GM15510 (cell line): ENCODE measurements around the gene UBALD2.

Experiments used
- POLR2A ChIP-seq: IDR thresholded peaks from 3 replicates; pipeline ENCODE4 v1.6.1; 2011; ENCODE audit warnings: borderline replicate concordance; ENCODE audit not compliant: insufficient read length; ENCODE audit errors: extremely low read depth

UBALD2 gene

DNA sequence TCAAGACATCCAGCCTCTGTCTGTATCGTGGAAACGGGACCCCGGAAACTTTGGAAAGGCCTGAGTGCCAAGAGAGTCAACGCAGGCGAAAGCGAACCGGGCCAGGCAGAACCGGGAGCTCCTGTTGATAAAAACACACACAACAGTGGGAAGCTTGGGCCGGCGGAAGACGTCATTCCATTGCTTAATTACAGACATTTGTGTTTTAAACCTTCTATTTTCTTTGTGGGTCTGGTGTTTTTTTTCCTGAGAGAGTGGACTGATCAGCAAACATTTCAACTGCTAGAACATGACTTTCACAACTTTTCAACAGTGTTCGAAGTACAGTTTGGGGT lies 24.0 kb upstream of the UBALD2 start:
- no peak for TF ChIP-seq POLR2A

DNA sequence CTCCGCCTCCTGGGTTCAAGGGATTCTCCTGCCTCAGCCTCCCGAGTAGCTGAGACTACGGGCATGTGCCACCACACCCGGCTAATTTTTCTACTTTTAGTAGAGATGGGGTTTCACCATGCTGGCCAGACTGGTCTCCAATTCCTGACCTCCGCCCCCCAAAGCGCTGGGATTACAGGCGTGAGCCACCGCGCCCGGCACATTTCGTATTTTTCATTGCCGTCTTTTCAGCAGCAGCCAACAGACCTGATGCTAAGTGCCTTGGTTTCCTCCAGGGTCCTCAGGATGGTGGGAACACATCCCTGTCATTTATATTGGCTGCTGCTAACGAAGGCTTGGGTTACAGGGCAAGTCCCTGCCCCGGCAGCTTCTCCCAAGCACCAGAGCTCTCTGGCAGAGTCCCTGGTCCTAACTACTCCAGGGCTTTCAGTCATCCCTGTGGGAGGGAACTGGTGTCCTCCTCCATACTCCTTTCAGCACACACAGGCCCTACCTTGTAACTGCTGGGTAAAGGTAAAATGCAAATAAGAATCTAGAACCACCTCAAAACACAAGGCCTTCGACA lies 23.4 kb upstream of the UBALD2 start:
- no peak for TF ChIP-seq POLR2A

DNA sequence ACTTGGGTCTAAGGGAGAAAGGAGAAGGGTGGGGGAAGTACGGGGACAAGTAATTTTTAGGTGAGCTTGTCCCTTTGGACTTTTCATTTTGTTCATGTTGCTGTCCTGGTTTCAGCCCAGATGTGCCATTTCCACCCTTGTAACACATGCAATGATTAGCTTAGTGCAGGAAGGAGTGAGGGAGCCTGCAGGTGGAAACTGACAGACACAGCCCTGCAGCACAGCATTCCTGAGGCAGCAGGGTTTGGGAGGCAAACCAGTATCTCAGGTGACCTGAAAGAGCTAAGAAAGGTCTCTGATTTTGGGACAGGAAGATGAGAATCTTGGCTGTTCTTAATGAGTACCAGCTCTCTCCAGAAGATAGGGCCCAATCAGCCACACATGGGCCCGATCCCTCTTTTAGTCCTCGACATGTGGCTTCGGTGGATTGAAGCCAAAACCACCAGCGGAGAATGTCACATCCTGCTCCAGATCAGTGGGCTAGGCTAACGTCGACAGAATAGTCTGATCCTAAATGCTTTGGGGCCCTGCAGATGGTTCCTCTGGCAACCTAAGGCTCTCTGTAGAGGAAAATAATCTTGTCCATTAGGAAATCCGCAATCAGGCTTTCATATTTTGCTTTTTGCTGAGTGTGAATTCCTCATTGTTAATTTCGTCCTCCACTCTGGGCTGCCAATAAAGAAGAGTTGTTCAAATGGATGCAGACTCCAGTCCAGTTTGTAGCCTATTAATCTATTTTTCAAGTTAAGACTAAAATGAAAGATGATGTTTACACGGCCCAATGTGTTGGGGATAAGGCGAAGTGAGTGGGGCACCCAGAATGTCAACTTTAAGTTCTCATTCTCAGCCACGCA lies 21.1 kb upstream of the UBALD2 start:
- no peak for TF ChIP-seq POLR2A

DNA sequence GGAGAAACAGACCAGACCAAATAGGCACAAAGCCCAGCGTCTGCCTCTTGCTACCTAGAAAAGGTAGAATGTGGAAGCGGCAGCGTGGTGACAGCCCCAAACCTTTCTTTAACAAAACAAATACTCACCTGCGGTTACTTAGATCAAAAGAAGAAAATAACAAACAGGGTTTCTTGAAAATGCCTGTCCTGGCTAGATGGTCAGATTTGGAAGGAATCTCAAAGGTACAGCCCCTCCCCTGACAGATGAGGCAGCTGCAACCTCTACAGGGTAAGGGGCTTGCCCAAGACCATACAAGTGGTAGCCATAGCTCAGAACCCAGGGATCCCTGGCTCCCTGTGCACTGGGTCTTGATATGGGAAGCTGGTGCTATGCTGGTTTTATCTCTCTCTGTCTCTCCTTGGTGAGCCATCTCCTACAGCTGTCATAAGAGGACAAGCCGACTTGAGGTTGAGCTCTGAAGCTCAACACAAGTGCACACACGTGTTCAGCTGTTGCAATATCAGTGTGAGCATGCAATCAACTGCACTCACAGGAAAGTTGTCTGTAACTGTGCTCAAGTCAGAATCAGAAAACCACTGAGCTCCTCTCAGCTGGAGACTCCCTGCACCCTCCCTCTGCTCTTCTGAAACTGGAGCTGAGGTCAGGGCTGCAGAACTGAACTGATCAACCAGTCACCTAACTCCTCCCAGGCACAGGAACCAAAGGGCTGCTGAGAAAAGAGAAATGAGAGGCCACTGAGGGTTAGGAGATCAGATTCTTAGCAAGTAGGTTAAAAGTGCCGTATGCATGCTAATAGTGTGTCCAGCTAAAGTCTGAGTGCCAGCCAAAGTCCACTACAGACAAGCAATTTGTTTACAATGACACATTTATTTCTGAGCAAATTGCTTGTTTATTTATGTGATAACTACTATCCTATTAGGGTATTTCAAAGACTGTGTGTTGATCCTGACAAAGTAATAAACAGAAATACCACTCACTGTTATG lies 18.8 kb upstream of the UBALD2 start:
- peak; percentile 50 for TF ChIP-seq POLR2A

DNA sequence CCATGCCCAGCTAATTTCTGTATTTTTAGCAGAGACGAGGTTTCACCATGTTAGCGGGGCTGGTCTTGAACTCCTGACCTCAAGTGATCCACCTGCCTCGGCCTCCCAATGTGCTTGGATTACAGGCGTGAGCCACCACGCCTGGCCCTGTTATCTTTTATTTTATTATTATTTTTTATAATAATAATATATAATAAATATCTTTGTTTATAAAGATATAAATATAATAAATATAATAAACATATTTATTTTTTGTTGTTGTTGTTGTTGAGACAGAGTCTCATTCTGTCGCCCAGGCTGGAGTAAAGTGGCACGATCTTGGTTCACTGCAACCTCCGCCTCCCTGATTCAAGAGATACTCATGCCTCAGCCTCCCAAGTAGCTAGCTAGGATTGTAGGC lies 17.8 kb upstream of the UBALD2 start:
- TF ChIP-seq POLR2A = no peak

DNA sequence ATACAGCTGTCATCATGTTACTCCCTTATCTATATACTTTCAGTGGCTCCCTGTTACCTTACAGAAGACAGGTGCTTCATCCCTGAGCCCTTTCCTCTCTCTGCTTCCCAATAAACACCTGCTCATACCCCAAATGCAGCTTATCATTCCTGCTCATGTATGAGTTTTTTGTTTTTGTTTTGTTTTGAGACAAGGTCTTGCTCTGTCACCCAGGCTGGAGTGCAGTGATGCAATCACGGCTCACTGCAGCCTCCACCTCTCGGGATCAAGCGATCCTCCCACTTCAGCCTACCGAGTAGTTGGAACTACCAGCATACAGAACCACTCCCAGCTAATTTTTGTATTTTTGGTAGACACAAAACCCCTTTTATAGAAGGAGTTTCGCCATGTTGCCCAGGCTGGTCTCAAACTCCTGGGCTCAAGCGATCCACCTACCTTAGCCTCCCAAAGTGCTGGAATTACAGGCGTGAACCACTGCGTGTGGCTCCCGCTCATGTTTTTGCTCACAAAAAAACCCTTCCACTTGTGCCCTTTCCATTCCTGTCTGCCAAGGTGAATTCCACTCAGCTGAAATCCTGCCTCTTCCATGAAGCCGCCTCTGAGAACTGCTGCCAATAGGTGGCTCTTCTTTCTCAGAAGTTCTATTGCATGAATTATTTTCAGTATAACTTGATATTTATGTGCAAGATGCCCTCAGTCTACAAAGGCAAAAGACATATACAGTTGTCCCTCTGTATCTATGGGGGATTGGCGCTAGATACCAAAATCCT lies 16.9 kb upstream of the UBALD2 start:
- no peak for TF ChIP-seq POLR2A

DNA sequence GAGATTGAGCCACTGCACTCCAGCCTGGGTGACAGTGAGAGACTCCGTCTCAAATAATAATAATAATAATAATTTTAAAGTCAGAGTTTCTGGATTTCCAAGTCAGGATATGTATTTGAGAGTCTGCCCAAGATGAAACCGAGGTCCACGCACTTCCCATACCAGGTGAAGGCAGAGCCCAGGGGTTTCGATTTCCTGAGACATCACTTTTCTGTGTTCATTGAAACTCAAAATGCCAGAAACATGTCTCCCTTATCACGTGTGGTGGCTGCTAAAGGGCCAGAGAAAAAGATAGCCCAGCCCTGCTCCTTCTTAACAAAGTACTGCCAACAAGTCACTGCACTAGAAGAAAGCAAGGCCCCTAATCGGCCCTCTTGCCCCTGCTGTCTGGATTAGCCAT lies 15.0 kb upstream of the UBALD2 start:
- no peak for TF ChIP-seq POLR2A

DNA sequence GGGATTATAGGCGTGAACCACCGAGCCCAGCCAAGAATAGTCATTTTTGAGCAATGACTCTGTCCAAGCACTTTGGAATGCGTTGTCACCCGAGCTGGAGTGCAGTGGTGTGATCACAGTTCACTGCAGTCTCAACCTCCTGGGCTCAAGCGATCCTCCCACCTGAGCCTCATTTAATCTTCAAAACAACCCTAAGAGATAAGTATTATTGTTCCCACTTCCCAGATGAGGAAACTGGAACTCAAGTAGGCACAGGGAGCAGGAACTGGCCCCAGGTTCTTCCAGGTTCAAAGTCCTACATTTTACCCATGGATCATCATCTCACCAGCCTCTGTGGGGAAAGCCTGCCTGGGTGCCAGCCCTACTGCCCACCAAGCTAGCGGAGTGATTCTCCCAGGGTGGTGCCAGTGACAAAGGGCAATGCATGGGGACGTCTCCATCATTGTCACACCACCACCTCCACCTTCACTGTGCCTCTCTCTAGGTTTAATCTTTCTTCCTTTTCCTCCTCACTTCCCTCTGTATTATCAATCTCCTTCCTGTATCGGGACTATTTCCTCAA lies 13.6 kb upstream of the UBALD2 start:
- TF ChIP-seq POLR2A = no peak

DNA sequence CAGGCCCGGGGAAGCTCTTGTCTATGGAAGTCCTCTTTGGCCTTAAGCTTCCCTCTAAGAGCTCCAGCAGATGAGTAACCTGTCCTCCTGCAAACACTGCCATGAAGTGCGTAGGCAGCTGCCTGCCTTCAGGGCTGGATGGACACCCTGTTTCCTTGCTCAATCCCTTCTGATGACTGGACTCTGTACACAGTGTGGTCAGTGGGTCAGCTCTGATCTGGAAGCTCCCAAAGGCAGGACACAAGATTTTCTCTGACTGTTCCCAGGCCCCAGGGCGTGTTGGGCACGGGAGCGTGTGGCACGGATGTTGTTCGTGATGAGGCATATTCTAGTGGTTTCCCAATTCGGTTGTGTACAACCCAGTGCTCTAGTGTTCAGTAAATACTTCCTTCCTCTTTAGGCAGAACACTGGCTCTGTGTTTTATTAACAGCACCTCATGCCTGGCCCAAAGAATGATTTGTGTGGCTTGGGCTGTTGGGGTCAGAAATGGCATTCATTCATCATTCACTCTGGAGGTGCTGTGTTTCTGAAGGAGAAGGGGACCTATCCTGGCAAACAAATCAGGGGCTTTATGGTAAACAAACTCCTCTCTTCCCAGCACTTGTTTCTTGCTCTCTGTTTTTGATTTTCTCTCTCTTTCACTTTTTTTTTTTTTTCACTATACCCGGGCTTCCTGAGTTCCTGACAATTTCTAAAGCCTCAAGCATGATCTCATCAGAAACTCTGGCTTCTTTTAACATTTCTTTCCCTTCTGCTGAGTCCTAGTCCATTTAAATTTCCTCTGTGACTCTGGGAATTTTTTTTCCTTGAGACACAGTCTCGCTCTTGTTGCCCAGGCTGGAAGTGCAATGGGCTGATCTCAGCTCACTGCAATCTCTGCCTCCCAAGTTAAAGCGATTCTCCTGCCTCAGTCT lies 12.9 kb upstream of the UBALD2 start:
- no peak for TF ChIP-seq POLR2A

DNA sequence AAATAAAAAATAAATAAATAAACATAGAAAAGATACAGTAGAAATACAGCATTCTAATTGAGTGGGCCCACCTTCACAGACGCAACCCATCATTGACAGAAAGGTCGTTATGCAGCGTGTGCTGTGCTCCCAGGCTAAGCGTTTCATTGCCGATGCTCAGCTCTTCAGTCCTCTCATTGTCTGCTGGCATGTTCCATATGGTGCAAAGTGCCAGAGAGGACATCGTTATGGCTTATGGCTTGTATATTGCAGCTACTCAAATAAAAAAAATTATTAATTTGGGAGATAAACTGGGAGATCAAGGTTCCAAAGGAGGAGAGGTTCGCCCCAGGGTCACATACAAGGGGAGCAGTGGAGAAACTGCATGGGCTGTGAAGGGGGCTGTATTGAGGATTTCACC lies 11.3 kb upstream of the UBALD2 start:
- no peak for TF ChIP-seq POLR2A

DNA sequence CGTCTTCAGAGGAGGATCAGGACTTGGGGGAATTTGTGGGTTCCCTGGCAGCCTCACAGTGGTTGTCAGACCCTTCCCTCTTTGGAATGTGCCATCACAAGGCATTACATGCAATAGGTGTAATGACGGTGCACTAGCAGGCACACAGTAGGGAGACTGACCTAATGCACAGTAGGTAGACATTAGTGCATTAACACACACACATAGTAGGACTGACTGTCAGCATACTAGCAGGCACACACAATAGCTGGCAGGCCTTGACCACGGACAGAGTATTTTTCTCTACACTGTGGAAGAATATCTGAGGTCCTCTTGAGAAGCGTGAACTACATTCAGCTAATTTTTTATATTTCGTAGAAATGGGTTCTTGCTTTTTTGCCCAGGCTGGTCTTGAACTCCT lies 10.9 kb upstream of the UBALD2 start:
- TF ChIP-seq POLR2A = no peak

DNA sequence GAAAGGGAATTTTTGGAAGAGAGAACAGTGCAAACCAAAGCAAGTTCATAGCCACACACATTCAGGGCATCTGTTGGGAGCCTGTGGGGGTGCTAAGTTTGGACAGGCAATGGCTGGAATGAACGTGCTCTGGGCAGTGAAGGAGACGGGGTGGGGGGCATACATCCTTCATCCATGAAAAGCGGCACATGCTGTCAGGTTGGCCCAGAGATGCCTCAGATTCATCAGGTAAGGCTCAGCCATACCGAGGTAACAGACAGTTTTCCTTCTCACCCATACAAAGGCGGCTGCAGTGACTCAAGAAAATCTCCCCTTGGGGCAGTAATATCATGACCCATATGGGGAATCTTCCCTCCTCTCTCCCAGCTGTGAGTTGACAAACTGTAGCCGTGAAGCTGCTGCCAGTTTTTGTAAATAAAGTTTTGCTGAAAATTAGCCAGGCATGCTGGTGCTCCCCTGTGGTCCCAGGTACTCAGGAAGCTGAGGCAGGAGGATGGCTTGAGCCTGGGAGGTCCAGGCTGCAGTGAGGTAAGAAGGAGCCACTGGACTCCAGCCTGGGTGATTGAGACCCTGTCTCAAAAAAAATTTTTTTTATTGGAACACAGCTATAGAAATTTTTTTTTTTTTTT lies 9.2 kb upstream of the UBALD2 start:
- TF ChIP-seq POLR2A = no peak

DNA sequence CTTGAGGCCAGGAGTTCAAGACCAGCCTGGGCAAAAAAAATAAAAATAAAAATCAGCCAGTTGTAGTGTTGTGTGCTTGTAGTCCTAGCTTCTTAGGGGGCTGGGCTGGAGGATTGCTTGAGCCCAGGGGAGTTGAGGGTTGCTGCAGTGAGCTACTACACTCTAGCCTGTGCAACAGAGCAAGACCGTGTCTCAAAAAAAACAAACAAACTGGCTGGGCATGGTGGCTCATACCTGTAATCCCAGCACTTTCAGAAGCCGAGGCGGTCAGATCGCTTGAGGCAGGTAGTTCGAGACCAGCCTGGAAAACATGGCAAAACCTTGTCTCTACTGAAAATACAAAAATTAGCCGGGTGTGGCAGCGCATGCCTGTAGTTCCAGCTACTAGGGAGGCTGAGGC lies 4.9 kb upstream of the UBALD2 start:
- no peak for TF ChIP-seq POLR2A
